CD14-positive monocyte (primary cell): ENCODE data around the gene USP9Y. TPM values are rescaled to one million over a fixed set of nuclear protein-coding genes. Genes with fewer than 3 reads are reported as not detected.

Experiments used
- DNase-seq, 3 donors: peaks; one replicate each; pipeline ENCODE4 v3.0.0-alpha.2; 2011 to 2022
- H2AFZ ChIP-seq: 2 replicates; pipeline ENCODE4 v1.6.0; 2012; ENCODE audit warnings: mild to moderate bottlenecking, low read depth, low read length, inconsistent platforms; ENCODE audit not compliant: insufficient read depth, poor library complexity, severe bottlenecking
- H3K27ac ChIP-seq, 2 donors: 1 replicate in 1 of 2; 2 replicates in 1 of 2; pipeline ENCODE4 v1.5.1; 2012 to 2013; ENCODE audit warnings: low read length in 2 of 2, control low read depth in 1 of 2, inconsistent platforms in 1 of 2, low read depth in 1 of 2, mild to moderate bottlenecking in 1 of 2
- H3K27me3 ChIP-seq, 2 donors: one replicate each; pipeline versions ENCODE4 v1.6.0 to v1.6.1; 2011 to 2013; ENCODE audit warnings: low read length in 2 of 2; ENCODE audit not compliant: control insufficient read depth in 2 of 2, insufficient read depth in 2 of 2
- H3K36me3 ChIP-seq, 2 donors: replicated peaks in 1 of 2; 1 replicate in 1 of 2; 2 replicates in 1 of 2; pipeline versions ENCODE4 v1.5.1 to v1.6.1; 2012 to 2013; ENCODE audit warnings: low read length in 2 of 2, control low read depth in 1 of 2, inconsistent platforms in 1 of 2, mild to moderate bottlenecking in 1 of 2; ENCODE audit not compliant: insufficient read depth in 2 of 2, control insufficient read depth in 1 of 2
- H3K4me1 ChIP-seq, 2 donors: 1 replicate in 1 of 2; 2 replicates in 1 of 2; pipeline versions ENCODE4 v1.5.1 to v1.6.1; 2012 to 2013; ENCODE audit warnings: low read length in 2 of 2, control low read depth in 1 of 2, inconsistent platforms in 1 of 2, mild to moderate bottlenecking in 1 of 2, moderate library complexity in 1 of 2; ENCODE audit not compliant: insufficient read depth in 2 of 2, control insufficient read depth in 1 of 2
- H3K4me2 ChIP-seq: replicated peaks from 2 replicates; pipeline ENCODE3; 2012; ENCODE audit warnings: low read length, moderate library complexity, mild to moderate bottlenecking; ENCODE audit not compliant: poor library complexity, severe bottlenecking; ENCODE audit errors: extremely low read depth
- H3K4me3 ChIP-seq, 3 experiments: fragments of 200-600 bp in 1 of 3; sonication (generic) in 1 of 3; replicated peaks in 1 of 3; 1 replicate in 2 of 3; 2 replicates in 1 of 3; pipeline ENCODE4 v1.5.1; 2011 to 2013; ENCODE audit warnings: low read length in 3 of 3, mild to moderate bottlenecking in 3 of 3, control low read depth in 2 of 3, low read depth in 2 of 3, inconsistent platforms in 1 of 3, moderate library complexity in 1 of 3
- H3K79me2 ChIP-seq: 2 replicates; pipeline ENCODE4 v1.6.0; 2012; ENCODE audit warnings: mild to moderate bottlenecking, control low read depth, inconsistent platforms, low read length, moderate library complexity; ENCODE audit not compliant: insufficient read depth
- H3K9ac ChIP-seq: 2 replicates; pipeline ENCODE4 v1.6.0; 2017; ENCODE audit warnings: low read length, mild to moderate bottlenecking; ENCODE audit not compliant: insufficient read depth, poor library complexity, severe bottlenecking
- H3K9me3 ChIP-seq, 2 donors: replicated peaks in 1 of 2; 1 replicate in 1 of 2; 2 replicates in 1 of 2; pipeline versions ENCODE4 v1.5.1 to v1.6.1; 2012 to 2013; ENCODE audit warnings: low read length in 2 of 2, control low read depth in 1 of 2; ENCODE audit not compliant: control insufficient read depth in 1 of 2, insufficient read depth in 1 of 2
- H4K20me1 ChIP-seq: 2 replicates; pipeline ENCODE4 v1.6.0; 2012; ENCODE audit warnings: mild to moderate bottlenecking, low read length, control low read depth, moderate library complexity; ENCODE audit not compliant: insufficient read depth
- H3K27ac Mint-ChIP-seq, 7 donors: one replicate each; pipeline ENCODE4 v1.8.0; 2020; ENCODE audit warnings: mild to moderate bottlenecking in 7 of 7, mixed read lengths in 7 of 7, moderate library complexity in 6 of 7, inconsistent platforms in 2 of 7
- H3K27me3 Mint-ChIP-seq, 3 donors: one replicate each; pipeline ENCODE4 v1.8.0; 2021 to 2022; ENCODE audit warnings: low read depth in 3 of 3, mild to moderate bottlenecking in 3 of 3, mixed read lengths in 3 of 3, moderate library complexity in 3 of 3, inconsistent platforms in 1 of 3
- H3K36me3 Mint-ChIP-seq, 2 donors: one replicate each; pipeline ENCODE4 v1.8.0; 2020; ENCODE audit warnings: mixed read lengths in 2 of 2, inconsistent platforms in 1 of 2, mild to moderate bottlenecking in 1 of 2
- H3K4me1 Mint-ChIP-seq: one replicate; pipeline ENCODE4 v1.8.0; 2020; ENCODE audit warnings: mild to moderate bottlenecking, mixed read lengths
- H3K4me3 Mint-ChIP-seq, 2 donors: one replicate each; pipeline ENCODE4 v1.8.0; 2020; ENCODE audit warnings: mild to moderate bottlenecking in 2 of 2, mixed read lengths in 2 of 2, moderate library complexity in 1 of 2
- H3K9me3 Mint-ChIP-seq, 7 donors: one replicate each; pipeline ENCODE4 v1.8.0; 2020 to 2022; ENCODE audit warnings: mixed read lengths in 7 of 7, mild to moderate bottlenecking in 6 of 7, moderate library complexity in 6 of 7, inconsistent platforms in 2 of 7
- WGBS: methylation state at CpG from one replicate; pipeline ENCODE4 v1.1.5; 2013; ENCODE audit warnings: missing lambda C conversion rate; ENCODE audit not compliant: insufficient coverage; 5-methylcytosine and 5-hydroxymethylcytosine counted together
- intact Hi-C, 2 donors: fragments of 100-400 bp; cut with micrococcal nuclease; formaldehyde crosslinking; loops; one replicate each; pipeline versions ENCODE4 v1.15.0 to v1.15.1; 2023
- polyA plus RNA-seq, 3 donors: library from polyadenylated mRNA; depleted of rRNA in 1 of 3; unstranded in 2 of 3; stranded (reverse) in 1 of 3; fragments of 300-500 nt in 2 of 3; fragments of >200 nt in 1 of 3; fragmentation: Illumina TruSeq in 2 of 3; gene quantifications; 1 replicate in 2 of 3; 2 replicates in 1 of 3; pipeline ENCODE4 v1.2.3, GENCODE V29; 2012 to 2021
- TF ChIP-seq, protein P1 (sequence below): fragments of 200-600 bp; IDR thresholded peaks from one replicate; pipeline ENCODE4 v1.8.0; 2022; ENCODE audit warnings: antibody characterized with exemption, mild to moderate bottlenecking

Gene USP9Y
- polyA plus RNA-seq, 3 donors: not detected

DNA sequence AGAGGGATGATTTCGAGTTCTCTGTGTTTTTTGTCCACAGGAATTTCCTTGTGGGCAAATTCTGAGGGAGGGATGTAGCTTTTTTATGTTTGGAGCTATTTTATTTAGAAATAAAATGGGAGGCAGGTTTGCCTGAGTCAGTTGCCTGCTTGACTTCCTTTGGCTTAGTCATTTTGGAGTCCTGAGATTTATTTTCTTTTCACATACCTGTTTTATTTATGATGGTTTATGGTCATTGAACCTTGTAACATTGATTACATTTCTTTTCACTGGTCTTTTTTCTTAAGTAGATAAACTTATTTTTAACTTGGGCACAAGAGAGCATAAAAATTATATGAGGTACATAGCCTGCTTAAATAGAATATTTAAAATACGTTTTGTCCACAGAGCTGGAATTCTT is 12.7 kb upstream of the USP9Y start:
- no peak for DNase-seq
- H3K4me1 Mint-ChIP-seq: no peaks in the 10 kb centered on the region
- no peaks in the 10 kb centered on the region for H3K27me3 Mint-ChIP-seq
- H3K9me3 ChIP-seq: peaks cover 0 to 5% of the 10 kb centered on the region in 2 donors
- no peak overlapping the region for H3K9ac ChIP-seq
- no peaks in the 10 kb centered on the region for H3K27me3 ChIP-seq
- no peak overlapping the region for H3K4me2 ChIP-seq
- TF ChIP-seq, protein P1, sequence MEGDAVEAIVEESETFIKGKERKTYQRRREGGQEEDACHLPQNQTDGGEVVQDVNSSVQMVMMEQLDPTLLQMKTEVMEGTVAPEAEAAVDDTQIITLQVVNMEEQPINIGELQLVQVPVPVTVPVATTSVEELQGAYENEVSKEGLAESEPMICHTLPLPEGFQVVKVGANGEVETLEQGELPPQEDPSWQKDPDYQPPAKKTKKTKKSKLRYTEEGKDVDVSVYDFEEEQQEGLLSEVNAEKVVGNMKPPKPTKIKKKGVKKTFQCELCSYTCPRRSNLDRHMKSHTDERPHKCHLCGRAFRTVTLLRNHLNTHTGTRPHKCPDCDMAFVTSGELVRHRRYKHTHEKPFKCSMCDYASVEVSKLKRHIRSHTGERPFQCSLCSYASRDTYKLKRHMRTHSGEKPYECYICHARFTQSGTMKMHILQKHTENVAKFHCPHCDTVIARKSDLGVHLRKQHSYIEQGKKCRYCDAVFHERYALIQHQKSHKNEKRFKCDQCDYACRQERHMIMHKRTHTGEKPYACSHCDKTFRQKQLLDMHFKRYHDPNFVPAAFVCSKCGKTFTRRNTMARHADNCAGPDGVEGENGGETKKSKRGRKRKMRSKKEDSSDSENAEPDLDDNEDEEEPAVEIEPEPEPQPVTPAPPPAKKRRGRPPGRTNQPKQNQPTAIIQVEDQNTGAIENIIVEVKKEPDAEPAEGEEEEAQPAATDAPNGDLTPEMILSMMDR: no peak
- H3K36me3 Mint-ChIP-seq: peaks cover 0 to 33% of the 10 kb centered on the region in 2 donors
- no peak overlapping the region for H2AFZ ChIP-seq
- no peaks in the 10 kb centered on the region for H4K20me1 ChIP-seq
- no peaks in the 10 kb centered on the region for H3K36me3 ChIP-seq
- no peak overlapping the region for H3K27ac ChIP-seq
- WGBS: no CpG with 5 or more reads among the region's 2 CpGs
- H3K9me3 Mint-ChIP-seq: peaks cover 0 to 7% (median 0%) of the 10 kb centered on the region in 7 donors
- no peaks in the 10 kb centered on the region for H3K4me1 ChIP-seq
- no peak overlapping the region for H3K4me3 Mint-ChIP-seq
- no peaks in the 10 kb centered on the region for H3K79me2 ChIP-seq
- no peak overlapping the region for H3K27ac Mint-ChIP-seq
- intact Hi-C loops: no loop called here
- no peak overlapping the region for H3K4me3 ChIP-seq

DNA sequence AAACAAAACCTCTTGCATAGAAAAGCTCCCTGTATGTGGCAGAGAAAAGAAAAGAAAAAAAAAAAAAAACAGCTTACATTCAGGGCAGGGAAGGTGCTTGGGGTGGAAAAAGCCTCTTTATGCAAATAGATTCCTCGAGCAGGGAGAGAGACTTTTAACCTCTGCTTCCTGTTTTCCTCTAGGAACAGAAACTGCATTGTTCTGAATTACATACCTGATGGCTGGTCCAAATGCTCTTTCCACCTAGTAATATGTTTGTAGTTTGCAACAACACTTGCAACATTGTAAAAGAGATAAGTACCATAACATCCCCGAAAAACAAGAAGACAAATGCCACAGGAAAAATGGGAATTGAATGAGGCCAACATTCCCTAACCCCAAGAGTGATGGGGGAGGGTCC is 944 bp upstream of the USP9Y start:
- Histone ChIP-seq H3K9me3 (peaks cover 0 to 24% of the 10 kb centered on the region in 2 donors), H2AFZ (no peak overlapping the region), H4K20me1 (no peaks in the 10 kb centered on the region), H3K27me3 (no peaks in the 10 kb centered on the region), H3K9ac (no peak overlapping the region), H3K4me2 (no peak overlapping the region), H3K4me3 (no peak overlapping the region), H3K27ac (no peak overlapping the region), H3K4me1 (no peaks in the 10 kb centered on the region), H3K79me2 (no peaks in the 10 kb centered on the region), H3K36me3 (no peaks in the 10 kb centered on the region)
- H3K9me3 Mint-ChIP-seq: peaks cover 0 to 14% (median 0%) of the 10 kb centered on the region in 7 donors
- no peak overlapping the region for H3K4me3 Mint-ChIP-seq
- no peaks in the 10 kb centered on the region for H3K4me1 Mint-ChIP-seq
- no peak for DNase-seq
- H3K36me3 Mint-ChIP-seq: peaks cover 0 to 6% of the 10 kb centered on the region in 2 donors
- TF ChIP-seq, protein P1: no peak
- intact Hi-C loops: no loop called here
- no peak overlapping the region for H3K27ac Mint-ChIP-seq
- H3K27me3 Mint-ChIP-seq: no peaks in the 10 kb centered on the region
- no CpG with 5 or more reads among the region's 2 CpGs for WGBS
